HepG2 (cell line): Measurements from ENCODE around the gene VAC14. TPM values are rescaled to one million over a fixed set of nuclear protein-coding genes. Genes with fewer than 3 reads are reported as not detected.
A peak's percentile ranks its signal among the peaks of the same experiment; 100 is the strongest.

ENCODE experiments used
- ARHGAP35 ChIP-seq: sonication (generic); formaldehyde crosslinking; IDR thresholded peaks from 2 replicates; pipeline ENCODE4 v1.9.0; 2022; ENCODE audit warnings: mild to moderate bottlenecking, inconsistent platforms, moderate library complexity, missing genetic modification reagents, borderline replicate concordance
- BRD4 ChIP-seq: sonication (generic); formaldehyde crosslinking; IDR thresholded peaks from 2 replicates; pipeline ENCODE4 v1.4.0; 2020; ENCODE audit warnings: missing genetic modification reagents
- HOXD1 ChIP-seq: sonication (generic); formaldehyde crosslinking; IDR thresholded peaks from 2 replicates; pipeline ENCODE4 v1.5.0; 2020; ENCODE audit warnings: missing genetic modification reagents
- JDP2 ChIP-seq: sonication (generic); formaldehyde crosslinking; IDR thresholded peaks from 2 replicates; pipeline ENCODE4 v1.8.1; 2022; ENCODE audit warnings: missing genetic modification reagents, borderline replicate concordance
- KDM3A ChIP-seq: IDR thresholded peaks from 2 replicates; pipeline ENCODE4 v1.6.1; 2018; ENCODE audit warnings: low read depth, missing compliant biosample characterization
- KLF15 ChIP-seq: sonication (generic); formaldehyde crosslinking; IDR thresholded peaks from 2 replicates; pipeline ENCODE4 v1.8.1; 2023; ENCODE audit warnings: borderline replicate concordance, mild to moderate bottlenecking, inconsistent platforms, missing genetic modification reagents, mixed read lengths
- NR0B2 ChIP-seq: sonication (generic); formaldehyde crosslinking; IDR thresholded peaks from 2 replicates; pipeline ENCODE4 v1.4.0; 2020; ENCODE audit warnings: mild to moderate bottlenecking, missing genetic modification reagents
- RXRA ChIP-seq: sonication (generic); formaldehyde crosslinking; IDR thresholded peaks from 2 replicates; pipeline ENCODE4 v1.5.1; 2020; ENCODE audit warnings: missing genetic modification reagents
- ZHX2 ChIP-seq, 2 experiments: sonication (generic) in 1 of 2; formaldehyde crosslinking in 1 of 2; IDR thresholded peaks; 2 replicates each; pipeline versions ENCODE4 v1.6.1 to v1.9.0; 2014 to 2022; ENCODE audit warnings: antibody characterized with exemption in 1 of 2, borderline replicate concordance in 1 of 2, inconsistent platforms in 1 of 2, low read depth in 1 of 2, missing genetic modification reagents in 1 of 2
- ZNF446 ChIP-seq: sonication (generic); formaldehyde crosslinking; IDR thresholded peaks from 2 replicates; pipeline ENCODE4 v1.5.0; 2020; ENCODE audit warnings: mild to moderate bottlenecking, missing genetic modification reagents
- polyA plus RNA-seq, 8 experiments: library from polyadenylated mRNA; depleted of rRNA in 3 of 8; stranded (reverse) in 7 of 8; unstranded in 1 of 8; fragments of >200 nt; fragmentation: Illumina TruSeq in 4 of 8; extraction: Trizol in 4 of 8; gene quantifications; 2 replicates each; pipeline versions ENCODE4 v1.2.1 to v1.2.3, GENCODE V29; 2011 to 2016; ENCODE audit warnings: low read depth in 4 of 8, missing spikeins in 1 of 8, mixed read lengths in 1 of 8; ENCODE audit not compliant: insufficient read depth in 1 of 8
- total RNA-seq, 5 experiments: library from RNA; depleted of rRNA; stranded (reverse); fragments of >200 nt; fragmentation: Illumina TruSeq; extraction: Trizol; gene quantifications; 2 replicates each; pipeline ENCODE4 v1.2.3, GENCODE V29; 2016; ENCODE audit warnings: low read depth in 1 of 5
- TF ChIP-seq, protein P1 (sequence below): sonication (generic); formaldehyde crosslinking; IDR thresholded peaks from 2 replicates; pipeline ENCODE4 v1.5.1; 2020; ENCODE audit warnings: mild to moderate bottlenecking, missing genetic modification reagents, borderline replicate concordance
- TF ChIP-seq, protein P2 (sequence below): sonication (generic); formaldehyde crosslinking; IDR thresholded peaks from 2 replicates; pipeline ENCODE4 v1.4.0; 2020; ENCODE audit warnings: mild to moderate bottlenecking, missing genetic modification reagents

VAC14 gene
- total and polyA plus RNA-seq, 2 of the 13 experiments (the other 11 are each of a cell fraction or from before 2014, with no cell fraction given) = 23.5 to 24.6 TPM

GRCh38 chr16:70725024-70725911, 75.7 kb downstream of the VAC14 start (continued):
- TF ChIP-seq BRD4 (CRISPR knock-in tag) = peak; percentile 97
- no peak; the same call in 1 of the 2 replicates for TF ChIP-seq ZNF446 (CRISPR knock-in tag)
- TF ChIP-seq JDP2 = 0 out of 2 replicates have a peak, but pooled peaks have one; percentile 61
- no peak for TF ChIP-seq ZHX2 (IDR thresholded peaks at IDR 0.05; ENCODE audit: low read depth)
- TF ChIP-seq ZHX2 (CRISPR knock-in tag; IDR thresholded peaks at IDR 0.05; ENCODE audit: borderline replicate concordance) = 0 out of 2 replicates have a peak, but pooled peaks have one; percentile 52
- no peak; the same call in 1 of the 2 replicates for TF ChIP-seq KLF15
- TF ChIP-seq, protein P1, sequence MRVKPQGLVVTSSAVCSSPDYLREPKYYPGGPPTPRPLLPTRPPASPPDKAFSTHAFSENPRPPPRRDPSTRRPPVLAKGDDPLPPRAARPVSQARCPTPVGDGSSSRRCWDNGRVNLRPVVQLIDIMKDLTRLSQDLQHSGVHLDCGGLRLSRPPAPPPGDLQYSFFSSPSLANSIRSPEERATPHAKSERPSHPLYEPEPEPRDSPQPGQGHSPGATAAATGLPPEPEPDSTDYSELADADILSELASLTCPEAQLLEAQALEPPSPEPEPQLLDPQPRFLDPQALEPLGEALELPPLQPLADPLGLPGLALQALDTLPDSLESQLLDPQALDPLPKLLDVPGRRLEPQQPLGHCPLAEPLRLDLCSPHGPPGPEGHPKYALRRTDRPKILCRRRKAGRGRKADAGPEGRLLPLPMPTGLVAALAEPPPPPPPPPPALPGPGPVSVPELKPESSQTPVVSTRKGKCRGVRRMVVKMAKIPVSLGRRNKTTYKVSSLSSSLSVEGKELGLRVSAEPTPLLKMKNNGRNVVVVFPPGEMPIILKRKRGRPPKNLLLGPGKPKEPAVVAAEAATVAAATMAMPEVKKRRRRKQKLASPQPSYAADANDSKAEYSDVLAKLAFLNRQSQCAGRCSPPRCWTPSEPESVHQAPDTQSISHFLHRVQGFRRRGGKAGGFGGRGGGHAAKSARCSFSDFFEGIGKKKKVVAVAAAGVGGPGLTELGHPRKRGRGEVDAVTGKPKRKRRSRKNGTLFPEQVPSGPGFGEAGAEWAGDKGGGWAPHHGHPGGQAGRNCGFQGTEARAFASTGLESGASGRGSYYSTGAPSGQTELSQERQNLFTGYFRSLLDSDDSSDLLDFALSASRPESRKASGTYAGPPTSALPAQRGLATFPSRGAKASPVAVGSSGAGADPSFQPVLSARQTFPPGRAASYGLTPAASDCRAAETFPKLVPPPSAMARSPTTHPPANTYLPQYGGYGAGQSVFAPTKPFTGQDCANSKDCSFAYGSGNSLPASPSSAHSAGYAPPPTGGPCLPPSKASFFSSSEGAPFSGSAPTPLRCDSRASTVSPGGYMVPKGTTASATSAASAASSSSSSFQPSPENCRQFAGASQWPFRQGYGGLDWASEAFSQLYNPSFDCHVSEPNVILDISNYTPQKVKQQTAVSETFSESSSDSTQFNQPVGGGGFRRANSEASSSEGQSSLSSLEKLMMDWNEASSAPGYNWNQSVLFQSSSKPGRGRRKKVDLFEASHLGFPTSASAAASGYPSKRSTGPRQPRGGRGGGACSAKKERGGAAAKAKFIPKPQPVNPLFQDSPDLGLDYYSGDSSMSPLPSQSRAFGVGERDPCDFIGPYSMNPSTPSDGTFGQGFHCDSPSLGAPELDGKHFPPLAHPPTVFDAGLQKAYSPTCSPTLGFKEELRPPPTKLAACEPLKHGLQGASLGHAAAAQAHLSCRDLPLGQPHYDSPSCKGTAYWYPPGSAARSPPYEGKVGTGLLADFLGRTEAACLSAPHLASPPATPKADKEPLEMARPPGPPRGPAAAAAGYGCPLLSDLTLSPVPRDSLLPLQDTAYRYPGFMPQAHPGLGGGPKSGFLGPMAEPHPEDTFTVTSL (CRISPR knock-in tag) = peak; percentile 61
- TF ChIP-seq HOXD1 (CRISPR knock-in tag) = peak; percentile 45; the same call in 1 of the 2 replicates
- peak; percentile 94 for TF ChIP-seq RXRA (CRISPR knock-in tag)
- TF ChIP-seq, protein P2, sequence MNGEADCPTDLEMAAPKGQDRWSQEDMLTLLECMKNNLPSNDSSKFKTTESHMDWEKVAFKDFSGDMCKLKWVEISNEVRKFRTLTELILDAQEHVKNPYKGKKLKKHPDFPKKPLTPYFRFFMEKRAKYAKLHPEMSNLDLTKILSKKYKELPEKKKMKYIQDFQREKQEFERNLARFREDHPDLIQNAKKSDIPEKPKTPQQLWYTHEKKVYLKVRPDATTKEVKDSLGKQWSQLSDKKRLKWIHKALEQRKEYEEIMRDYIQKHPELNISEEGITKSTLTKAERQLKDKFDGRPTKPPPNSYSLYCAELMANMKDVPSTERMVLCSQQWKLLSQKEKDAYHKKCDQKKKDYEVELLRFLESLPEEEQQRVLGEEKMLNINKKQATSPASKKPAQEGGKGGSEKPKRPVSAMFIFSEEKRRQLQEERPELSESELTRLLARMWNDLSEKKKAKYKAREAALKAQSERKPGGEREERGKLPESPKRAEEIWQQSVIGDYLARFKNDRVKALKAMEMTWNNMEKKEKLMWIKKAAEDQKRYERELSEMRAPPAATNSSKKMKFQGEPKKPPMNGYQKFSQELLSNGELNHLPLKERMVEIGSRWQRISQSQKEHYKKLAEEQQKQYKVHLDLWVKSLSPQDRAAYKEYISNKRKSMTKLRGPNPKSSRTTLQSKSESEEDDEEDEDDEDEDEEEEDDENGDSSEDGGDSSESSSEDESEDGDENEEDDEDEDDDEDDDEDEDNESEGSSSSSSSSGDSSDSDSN (CRISPR knock-in tag) = peak; percentile 63
- TF ChIP-seq KDM3A = no peak; the same call in 1 of the 2 replicates
- TF ChIP-seq ARHGAP35 (CRISPR knock-in tag) = no peak
- TF ChIP-seq NR0B2 (CRISPR knock-in tag) = peak; percentile 21; the same call in 1 of the 2 replicates
